Hematopoietic multipotent progenitor cell treated with erythropoietin and hydrocortisone succinate and interleukin-3 and kit ligand, for 17 days (in vitro differentiated cells): ENCODE data around the gene APOBEC3A.
"Not testable (repeated sequence)": the region's sequence is repeated elsewhere in the genome, so short reads cannot be mapped to it uniquely, and the experiment has no call there.

ENCODE experiments used
- DNase-seq: peaks from one replicate; pipeline ENCODE4 v3.0.0-alpha.2; 2015; ENCODE audit warnings: low spot score

Gene APOBEC3A

GRCh38 chr22:38943201-38943600 is 14.2 kb upstream of the APOBEC3A start:
- DNase-seq, result no peak

GRCh38 chr22:38943882-38944281 is 13.5 kb upstream of the APOBEC3A start:
- DNase-seq, result no peak

GRCh38 chr22:38944653-38945052 is 12.8 kb upstream of the APOBEC3A start:
- DNase-seq, result no peak

- not testable (repeated sequence) for DNase-seq
Observed at GRCh38 chr22:38945706-38946338, 11.6 kb upstream of the APOBEC3A start.

- DNase-seq, result no peak
Observed at GRCh38 chr22:38946771-38947170, 10.6 kb upstream of the APOBEC3A start.

- DNase-seq, result no peak
Observed at GRCh38 chr22:38947321-38948140, 9.9 kb upstream of the APOBEC3A start.

- no peak for DNase-seq
Observed at GRCh38 chr22:38948181-38948940, 9.0 kb upstream of the APOBEC3A start.

GRCh38 chr22:38949889-38950405 is 7.5 kb upstream of the APOBEC3A start:
- DNase-seq, result no peak

GRCh38 chr22:38950527-38951295 is 6.7 kb upstream of the APOBEC3A start:
- peak; percentile 73 for DNase-seq

- DNase-seq, result no peak
Observed at GRCh38 chr22:38951734-38952133, 5.7 kb upstream of the APOBEC3A start.

- no peak for DNase-seq
Observed at GRCh38 chr22:38952281-38952993, 5.0 kb upstream of the APOBEC3A start.

GRCh38 chr22:38953091-38953490 is 4.3 kb upstream of the APOBEC3A start:
- no peak for DNase-seq

- peak; percentile 59 for DNase-seq
Observed at GRCh38 chr22:38953577-38954413, 3.6 kb upstream of the APOBEC3A start.

GRCh38 chr22:38954414-38955043 is 2.9 kb upstream of the APOBEC3A start:
- no peak for DNase-seq

GRCh38 chr22:38955250-38955905 is 2.0 kb upstream of the APOBEC3A start:
- no peak for DNase-seq

GRCh38 chr22:38955926-38956325 is 1.5 kb upstream of the APOBEC3A start:
- DNase-seq, result no peak

- DNase-seq, result no peak
Observed at GRCh38 chr22:38956551-38956950, 858 bp upstream of the APOBEC3A start.

- DNase-seq, result no peak
Observed at GRCh38 chr22:38957808-38958650, 620 bp downstream of the APOBEC3A start.
